GM23338 (cell line): Measurements from ENCODE around the gene RNF220. TPM values are rescaled to one million over a fixed set of nuclear protein-coding genes. Genes with fewer than 3 reads are reported as not detected.

Experiments
- ATAC-seq: fragments of 200-7000 bp; cut with Tn5 transposase; 3 replicates; pipeline ENCODE4 v1.9.1; 2020
- DNase-seq: peaks from one replicate; pipeline ENCODE4 v3.0.0-alpha.2; 2015; ENCODE audit warnings: low spot score
- H2AFZ ChIP-seq: fragments of 200-600 bp; sonication (generic); 2 replicates; pipeline ENCODE4 v1.8.0; 2016; ENCODE audit warnings: antibody characterized with exemption, mild to moderate bottlenecking, moderate library complexity
- H3F3A ChIP-seq: fragments of 200-600 bp; sonication (generic); replicated peaks from 2 replicates; pipeline ENCODE4 v1.8.0; 2017; ENCODE audit warnings: antibody characterized with exemption, mixed run types, low read depth
- H3K27ac ChIP-seq: fragments of 200-600 bp; sonication (generic); 2 replicates; pipeline ENCODE4 v1.6.1; 2016; ENCODE audit warnings: low read depth
- H3K27me3 ChIP-seq: fragments of 200-600 bp; sonication (generic); 2 replicates; pipeline ENCODE4 v1.8.0; 2016; ENCODE audit warnings: mild to moderate bottlenecking, mixed run types, moderate library complexity; ENCODE audit not compliant: insufficient read depth
- H3K36me3 ChIP-seq: fragments of 200-600 bp; sonication (generic); 2 replicates; pipeline ENCODE4 v1.8.0; 2016; ENCODE audit warnings: mild to moderate bottlenecking; ENCODE audit not compliant: insufficient read depth
- H3K4me1 ChIP-seq: fragments of 200-600 bp; sonication (generic); 2 replicates; pipeline ENCODE4 v1.8.0; 2016; ENCODE audit warnings: mild to moderate bottlenecking, moderate library complexity; ENCODE audit not compliant: insufficient read depth
- H3K4me2 ChIP-seq: fragments of 200-600 bp; sonication (generic); 2 replicates; pipeline ENCODE4 v1.7.1; 2017; ENCODE audit warnings: mixed run types
- H3K4me3 ChIP-seq: fragments of 200-600 bp; sonication (generic); 2 replicates; pipeline ENCODE4 v1.6.1; 2016; ENCODE audit warnings: mixed run types
- H3K79me2 ChIP-seq: fragments of 200-600 bp; sonication (generic); replicated peaks from 2 replicates; pipeline ENCODE4 v1.8.0; 2017; ENCODE audit warnings: mild to moderate bottlenecking; ENCODE audit not compliant: insufficient read depth
- H3K9me2 ChIP-seq: fragments of 200-600 bp; sonication (generic); 2 replicates; pipeline ENCODE4 v1.8.0; 2017; ENCODE audit not compliant: insufficient read depth
- H4K20me1 ChIP-seq: fragments of 200-600 bp; sonication (generic); replicated peaks from 2 replicates; pipeline ENCODE4 v1.8.0; 2017; ENCODE audit warnings: mild to moderate bottlenecking; ENCODE audit not compliant: insufficient read depth
- H3K27ac Mint-ChIP-seq: 2 replicates; pipeline ENCODE4 v1.8.0; 2020; ENCODE audit warnings: inconsistent platforms, mild to moderate bottlenecking, moderate library complexity, mixed read lengths
- H3K27me3 Mint-ChIP-seq: 3 replicates; pipeline ENCODE4 v1.8.0; 2022; ENCODE audit warnings: low read depth, mild to moderate bottlenecking, moderate library complexity, mixed read lengths, inconsistent platforms; ENCODE audit not compliant: insufficient read depth, poor library complexity
- H3K36me3 Mint-ChIP-seq: 3 replicates; pipeline ENCODE4 v1.8.0; 2021; ENCODE audit warnings: low read depth, mild to moderate bottlenecking, inconsistent platforms, moderate library complexity, mixed read lengths
- H3K4me1 Mint-ChIP-seq: 3 replicates; pipeline ENCODE4 v1.8.0; 2020; ENCODE audit warnings: mild to moderate bottlenecking, inconsistent platforms, mixed read lengths
- H3K4me3 Mint-ChIP-seq: 3 replicates; pipeline ENCODE4 v1.8.0; 2021; ENCODE audit warnings: moderate library complexity, mild to moderate bottlenecking, inconsistent platforms, mixed read lengths
- H3K9me3 Mint-ChIP-seq: 3 replicates; pipeline ENCODE4 v1.8.0; 2020; ENCODE audit warnings: moderate library complexity, mild to moderate bottlenecking, inconsistent platforms, mixed read lengths
- CREB1 ChIP-seq: fragments of 250-450 bp; sonication (Bioruptor Pico); IDR thresholded peaks from 2 replicates; pipeline ENCODE4 v1.5.0; 2020; ENCODE audit warnings: low read depth, mild to moderate bottlenecking, moderate library complexity
- CTCF ChIP-seq, 2 experiments: fragments of 200-600 bp in 1 of 2; sonication (generic) in 1 of 2; conservative IDR thresholded peaks; 2 replicates each; pipeline versions ENCODE4 v1.5.1 to v1.6.1; 2016 to 2017; ENCODE audit warnings: antibody characterized with exemption in 2 of 2, low read depth in 2 of 2, mild to moderate bottlenecking in 2 of 2, moderate library complexity in 1 of 2
- ETS1 ChIP-seq: IDR thresholded peaks from 2 replicates; pipeline ENCODE4 v1.6.1; 2016; ENCODE audit warnings: antibody characterized with exemption
- EZH2 ChIP-seq: fragments of 200-600 bp; sonication (generic); IDR thresholded peaks from one replicate; pipeline ENCODE4 v1.8.0; 2017; ENCODE audit warnings: antibody characterized with exemption, mild to moderate bottlenecking, low read depth; ENCODE audit not compliant: unreplicated experiment
- EZH2phosphoT487 ChIP-seq: fragments of 200-600 bp; sonication (generic); IDR thresholded peaks from one replicate; pipeline ENCODE4 v1.8.1; 2018; ENCODE audit warnings: antibody characterized with exemption; ENCODE audit not compliant: unreplicated experiment
- JUNB ChIP-seq: IDR thresholded peaks from one replicate; pipeline ENCODE4 v1.6.1; 2016; ENCODE audit warnings: antibody characterized with exemption; ENCODE audit not compliant: unreplicated experiment
- NANOG ChIP-seq: IDR thresholded peaks from 2 replicates; pipeline ENCODE4 v1.6.1; 2016; ENCODE audit warnings: antibody characterized with exemption, borderline replicate concordance
- POLR2AphosphoS5 ChIP-seq: IDR thresholded peaks from 2 replicates; pipeline ENCODE4 v1.6.1; 2016; ENCODE audit warnings: antibody characterized with exemption, low read depth
- REST ChIP-seq: IDR thresholded peaks from one replicate; pipeline ENCODE4 v1.6.1; 2018; ENCODE audit warnings: antibody characterized with exemption; ENCODE audit not compliant: unreplicated experiment
- STAT1 ChIP-seq: IDR thresholded peaks from one replicate; pipeline ENCODE4 v1.6.1; 2016; ENCODE audit warnings: antibody characterized with exemption; ENCODE audit not compliant: unreplicated experiment
- ZNF114 ChIP-seq: fragments of 250-450 bp; sonication (Bioruptor Pico); IDR thresholded peaks from 2 replicates; pipeline ENCODE4 v1.5.0; 2020; ENCODE audit warnings: mild to moderate bottlenecking, moderate library complexity
- ZNF331 ChIP-seq: fragments of 250-450 bp; sonication (Bioruptor Pico); IDR thresholded peaks from 2 replicates; pipeline ENCODE4 v1.5.0; 2020; ENCODE audit warnings: low read depth, mild to moderate bottlenecking, moderate library complexity
- ZNF462 ChIP-seq: fragments of 250-450 bp; sonication (Bioruptor Pico); IDR thresholded peaks from 2 replicates; pipeline ENCODE4 v1.5.0; 2020; ENCODE audit warnings: mild to moderate bottlenecking, moderate library complexity
- polyA plus RNA-seq: library from polyadenylated mRNA; unstranded; fragments of >200 nt; fragmentation: Nextera tagmentation; extraction: Ambion mirVana; gene quantifications from 2 replicates; pipeline ENCODE4 v1.2.1, GENCODE V29; 2016
- total RNA-seq: library from RNA; depleted of rRNA; stranded (reverse); fragments of >200 nt; shearing (Covaris generic); gene quantifications from 2 replicates; pipeline ENCODE4 v1.2.3, GENCODE V29; 2014

The RNF220 gene
- total and polyA plus RNA-seq, 2 experiments from 2014 or later = 72.8 to 168 TPM

- no peak overlapping the region for H3K4me3 Mint-ChIP-seq
- Histone ChIP-seq H2AFZ (no peak overlapping the region), H3F3A (peaks cover 18% of the 10 kb centered on the region; the same call in 1 of the 2 replicates), H3K4me3 (no peak overlapping the region), H3K27me3 (0 out of 2 replicates have a peak, but pooled peaks cover 4% of the 10 kb centered on the region), H3K27ac (no peak overlapping the region), H4K20me1 (0 out of 2 replicates have a peak, but pooled peaks cover 2% of the 10 kb centered on the region), H3K4me1 (peaks cover 57% of the 10 kb centered on the region), H3K36me3 (no peaks in the 10 kb centered on the region), H3K4me2 (peak overlapping the region; percentile 65), H3K79me2 (peaks cover 60% of the 10 kb centered on the region), H3K9me2 (no peaks in the 10 kb centered on the region)
- no peak for DNase-seq
- no peak for ATAC-seq
- no peak for TF ChIP-seq ETS1
- no peak for TF ChIP-seq JUNB
- no peak for TF ChIP-seq ZNF331 (CRISPR knock-in tag)
- TF ChIP-seq NANOG = no peak
- TF ChIP-seq STAT1 = no peak
- no peak for TF ChIP-seq EZH2
- no peak for TF ChIP-seq POLR2AphosphoS5
- no peak for TF ChIP-seq EZH2phosphoT487
- no peak for TF ChIP-seq CREB1 (CRISPR knock-in tag)
- no peak for TF ChIP-seq REST
- no peak for TF ChIP-seq ZNF462
- TF ChIP-seq CTCF (conservative IDR thresholded peaks at IDR 0.05; ENCODE audit: low read depth in 2 of 2) = no peak
- no peak for TF ChIP-seq ZNF114 (CRISPR knock-in tag)
- peak overlapping the region; percentile 81 for H3K27ac Mint-ChIP-seq
- peaks cover 3% of the 10 kb centered on the region for H3K27me3 Mint-ChIP-seq
- H3K36me3 Mint-ChIP-seq = peaks cover under 1% of the 10 kb centered on the region; the same call in 1 of the 3 replicates
- H3K4me1 Mint-ChIP-seq = peaks cover 72% of the 10 kb centered on the region
- H3K9me3 Mint-ChIP-seq = no peaks in the 10 kb centered on the region
Observed at GRCh38 chr1:44421446-44421884, 16.4 kb downstream of the RNF220 start.
